HuH-7 (cell line): Measurements from ENCODE around the gene MAK.
"Not testable (repeated sequence)": the region's sequence is repeated elsewhere in the genome, so short reads cannot be mapped to it uniquely, and the experiment has no call there.

Experiments used
- DNase-seq: peaks from one replicate; pipeline ENCODE4 v3.0.0; 2011; ENCODE audit warnings: low spot score

The MAK gene

DNA sequence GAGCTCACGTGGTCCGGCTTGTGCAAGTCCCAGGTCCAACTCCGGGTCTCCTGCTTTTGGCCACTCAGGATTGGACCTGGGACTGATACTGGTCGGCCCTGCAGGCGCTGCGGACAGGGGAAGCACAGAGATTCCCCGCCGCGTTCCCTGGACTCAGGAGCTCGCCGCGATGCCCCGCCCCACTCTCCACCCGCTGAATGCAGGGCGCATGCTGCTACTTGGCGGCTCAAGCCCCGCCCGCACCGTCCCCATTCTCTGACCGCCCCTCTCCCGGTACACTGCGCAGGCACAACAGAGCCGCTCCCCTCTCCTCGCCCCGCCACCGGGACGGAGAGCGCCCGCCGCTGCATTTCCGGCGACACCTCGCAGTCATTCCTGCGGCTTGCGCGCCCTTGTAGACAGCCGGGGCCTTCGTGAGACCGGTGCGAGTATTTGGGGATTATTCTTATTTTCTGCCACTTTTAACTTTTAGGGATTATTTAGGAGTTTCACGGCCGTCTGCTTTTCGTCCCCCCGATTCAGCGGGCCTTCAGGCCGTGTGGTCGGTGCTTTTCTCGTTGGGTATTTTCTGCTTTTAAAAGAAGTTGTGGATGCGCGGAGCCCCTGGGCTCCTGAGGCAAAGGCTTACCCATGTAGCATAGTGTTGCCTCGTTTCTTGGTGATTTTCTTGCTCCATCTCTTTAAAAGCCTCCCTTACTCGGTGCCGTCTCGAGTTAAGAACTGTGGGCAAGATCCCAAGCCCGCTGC is 115.3 kb downstream of the MAK start, which contains the start of gene TMEM14C:
TSS of gene TMEM14C (plus strand) at position 251 of the 747 bp plus-strand sequence. CDS start 1,544 bp downstream, outside the sequence.
- DNase-seq: peak; percentile 79

GRCh38 chr6:10722570-10722819 is 115.8 kb downstream of the MAK start:
- DNase-seq: no peak

GRCh38 chr6:10721850-10722569 is 116.3 kb downstream of the MAK start:
- no peak for DNase-seq

DNA sequence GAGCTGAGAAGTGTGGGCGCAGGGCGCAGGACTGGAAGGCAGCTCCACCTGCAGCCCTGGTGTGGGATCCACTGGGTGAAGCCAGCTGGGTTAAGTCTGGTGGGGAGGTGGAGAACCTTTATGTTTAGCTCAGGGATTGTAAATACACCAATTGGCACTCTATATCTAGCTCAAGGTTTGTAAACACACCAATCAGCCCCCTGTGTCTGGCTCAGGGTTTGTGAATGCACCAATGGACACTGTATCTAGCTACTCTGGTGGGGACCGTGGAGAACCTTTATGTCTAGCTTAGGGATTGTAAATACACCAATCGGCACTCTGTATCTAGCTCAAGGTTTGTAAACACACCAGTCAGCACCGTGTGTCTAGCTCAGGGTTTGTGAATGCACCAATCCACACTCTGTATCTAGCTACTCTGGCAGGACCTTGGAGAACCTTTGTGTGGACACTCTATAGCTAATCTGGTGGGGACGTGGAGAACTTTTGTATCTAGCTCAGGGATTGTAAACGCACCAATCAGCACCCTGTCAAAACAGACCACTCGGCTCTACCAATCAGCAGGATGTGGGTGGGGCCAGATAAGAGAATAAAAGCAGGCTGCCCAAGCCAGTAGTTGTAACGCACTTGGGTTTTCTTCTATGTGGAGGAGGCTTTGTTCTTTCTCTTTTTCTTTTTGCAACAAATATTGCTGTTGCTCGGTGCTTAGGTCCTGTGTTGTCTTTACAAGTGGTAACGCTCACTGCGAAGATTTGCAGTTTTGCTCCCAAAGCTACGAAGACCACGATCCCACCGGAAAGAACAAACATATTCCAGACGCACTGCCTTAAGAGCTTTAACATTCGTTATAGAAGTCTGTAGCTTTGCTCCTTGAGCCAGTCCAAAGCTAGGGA is 117.1 kb downstream of the MAK start:
- DNase-seq: not testable (repeated sequence)

GRCh38 chr6:10720265-10720959 is 117.9 kb downstream of the MAK start:
- DNase-seq: no peak

- DNase-seq: no peak
These were observed 118.4 kb downstream of the MAK start for GRCh38 chr6:10719964-10720264.

- no peak for DNase-seq
These were observed 118.9 kb downstream of the MAK start for GRCh38 chr6:10719296-10719963.

DNA sequence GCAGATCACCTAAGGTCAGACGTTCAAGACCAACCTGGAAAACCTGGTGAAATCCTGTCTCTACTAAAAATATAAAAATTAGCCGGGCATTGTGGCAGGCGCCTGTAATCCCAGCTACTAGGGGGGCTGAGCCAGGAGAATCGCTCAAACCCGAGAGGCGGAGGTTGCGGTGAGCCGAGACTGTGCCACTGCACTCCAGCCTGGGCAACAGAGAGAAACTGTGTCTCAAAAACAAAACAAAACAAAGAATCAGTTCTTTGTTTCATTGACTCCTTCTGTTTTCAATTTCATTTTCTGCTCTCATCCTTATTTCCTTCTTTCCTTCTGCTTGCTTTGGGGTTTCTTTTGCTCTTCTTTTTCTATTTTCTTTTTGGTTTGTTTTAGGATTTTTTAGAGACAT is 124.4 kb downstream of the MAK start:
- DNase-seq: no peak
